H4 (cell line): ENCODE measurements around the gene NALCN. TPM values are rescaled to one million over a fixed set of nuclear protein-coding genes. Genes with fewer than 3 reads are reported as not detected.

Source experiments
- DNase-seq: peaks from one replicate; pipeline ENCODE4 v3.0.0-alpha.2; 2015; ENCODE audit warnings: low spot score
- total RNA-seq: library from RNA; depleted of rRNA; stranded (reverse); fragments of >200 nt; shearing (Covaris generic); gene quantifications from 2 replicates; pipeline ENCODE4 v1.2.3, GENCODE V29; 2014; rRNA removed

Gene NALCN
- 0.12 and 0.27 TPM in 2 replicates for total RNA-seq

DNA sequence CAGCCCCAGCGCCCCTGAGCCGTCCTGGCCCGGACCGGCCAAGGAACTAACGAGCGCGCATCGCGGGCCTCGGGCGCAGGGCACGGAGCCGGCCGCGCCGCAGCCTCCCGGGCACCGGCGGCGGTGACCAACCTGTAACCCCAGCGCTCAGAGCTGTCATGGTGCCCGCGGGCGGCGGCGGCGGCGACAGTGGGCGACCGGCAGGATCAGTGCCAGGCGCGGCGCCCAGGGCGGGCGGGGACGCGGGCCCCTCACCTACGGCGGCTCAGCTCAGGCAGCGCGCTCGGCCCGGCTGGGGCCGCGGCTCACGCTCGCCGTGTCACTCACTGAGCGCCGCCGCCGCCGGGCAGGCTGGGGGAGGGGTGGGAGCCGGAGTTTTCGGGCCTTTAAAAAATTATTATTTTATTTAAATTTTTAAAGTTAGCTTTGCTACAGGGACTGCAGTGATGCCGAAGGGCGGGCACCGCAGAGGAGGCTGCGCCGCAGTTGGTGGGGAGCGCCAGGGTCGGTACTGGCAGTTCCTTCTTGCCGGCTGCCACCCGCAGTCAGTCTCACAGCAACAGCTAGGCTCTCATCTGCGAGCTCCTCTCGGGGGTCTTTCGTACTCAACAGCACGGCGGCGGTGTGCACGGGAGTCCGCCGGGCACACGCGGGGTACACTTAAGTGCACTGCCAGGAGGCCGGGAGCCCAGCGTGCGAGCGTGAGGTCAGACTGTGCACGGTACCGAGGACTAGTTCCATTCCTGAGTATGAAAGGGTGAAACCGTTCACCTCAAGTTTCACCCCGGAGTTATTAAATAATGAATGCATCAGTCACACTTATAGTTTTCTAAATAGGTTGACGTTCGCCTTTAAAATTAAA, at the start of gene NALCN:
NALCN (minus strand) TSS at position 328 of the 862 bp plus-strand sequence. CDS start 17,382 bp downstream, outside the sequence.
- no peak for DNase-seq

DNA sequence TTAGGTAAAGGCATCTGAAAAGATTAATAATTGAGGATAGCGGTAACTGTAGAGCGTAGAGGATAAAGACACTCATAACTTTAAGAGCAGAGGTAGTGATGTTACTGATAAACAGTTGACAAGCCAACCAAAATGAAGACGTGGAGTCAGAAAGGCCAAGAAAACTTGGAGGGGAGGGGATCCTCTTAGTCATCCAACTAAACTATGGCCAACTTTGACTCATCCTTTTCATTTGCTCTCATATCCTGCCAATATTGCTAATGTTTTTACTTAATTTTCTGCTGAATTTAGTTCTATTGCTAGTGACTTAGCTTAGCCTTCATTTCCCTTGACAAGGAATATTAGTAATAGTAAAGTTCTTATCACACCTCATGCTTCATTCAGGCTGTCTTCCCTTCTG, 49.6 kb upstream of the NALCN start:
- DNase-seq, result no peak

GRCh38 chr13:101457176-101457575, 40.9 kb upstream of the NALCN start:
- DNase-seq, result no peak

GRCh38 chr13:101455863-101456262, 39.6 kb upstream of the NALCN start:
- DNase-seq, result peak; percentile 78

GRCh38 chr13:101454767-101455166, 38.5 kb upstream of the NALCN start:
- no peak for DNase-seq

DNA sequence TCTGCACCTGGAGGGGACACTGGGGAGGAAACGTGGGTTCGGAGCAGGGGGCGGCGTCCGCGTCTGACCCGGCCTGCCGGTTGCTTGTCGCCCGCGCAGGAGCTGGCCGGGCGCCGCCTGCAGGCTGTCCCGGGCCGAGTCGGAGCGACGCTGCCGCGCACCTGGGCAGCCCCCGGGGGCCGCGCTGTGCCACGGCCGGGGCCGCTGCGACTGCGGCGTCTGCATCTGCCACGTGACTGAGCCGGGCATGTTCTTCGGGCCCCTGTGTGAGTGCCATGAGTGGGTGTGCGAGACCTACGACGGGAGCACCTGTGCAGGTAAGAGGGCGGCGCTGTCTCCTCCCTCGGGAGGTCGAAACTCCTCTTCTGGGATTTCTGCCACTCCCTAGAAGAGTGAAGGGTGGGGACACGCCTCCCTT, 37.5 kb upstream of the NALCN start:
- DNase-seq, result no peak

GRCh38 chr13:101452519-101453485, 36.5 kb upstream of the NALCN start, which contains the start of gene ITGBL1:
TSS of gene ITGBL1 (plus strand) at chr13:101452675. CDS start at chr13:101452834, 159 bp downstream.
- no peak for DNase-seq

GRCh38 chr13:101451641-101452040, 35.3 kb upstream of the NALCN start:
- no peak for DNase-seq

GRCh38 chr13:101450749-101451130, 34.4 kb upstream of the NALCN start:
- DNase-seq, result no peak

DNA sequence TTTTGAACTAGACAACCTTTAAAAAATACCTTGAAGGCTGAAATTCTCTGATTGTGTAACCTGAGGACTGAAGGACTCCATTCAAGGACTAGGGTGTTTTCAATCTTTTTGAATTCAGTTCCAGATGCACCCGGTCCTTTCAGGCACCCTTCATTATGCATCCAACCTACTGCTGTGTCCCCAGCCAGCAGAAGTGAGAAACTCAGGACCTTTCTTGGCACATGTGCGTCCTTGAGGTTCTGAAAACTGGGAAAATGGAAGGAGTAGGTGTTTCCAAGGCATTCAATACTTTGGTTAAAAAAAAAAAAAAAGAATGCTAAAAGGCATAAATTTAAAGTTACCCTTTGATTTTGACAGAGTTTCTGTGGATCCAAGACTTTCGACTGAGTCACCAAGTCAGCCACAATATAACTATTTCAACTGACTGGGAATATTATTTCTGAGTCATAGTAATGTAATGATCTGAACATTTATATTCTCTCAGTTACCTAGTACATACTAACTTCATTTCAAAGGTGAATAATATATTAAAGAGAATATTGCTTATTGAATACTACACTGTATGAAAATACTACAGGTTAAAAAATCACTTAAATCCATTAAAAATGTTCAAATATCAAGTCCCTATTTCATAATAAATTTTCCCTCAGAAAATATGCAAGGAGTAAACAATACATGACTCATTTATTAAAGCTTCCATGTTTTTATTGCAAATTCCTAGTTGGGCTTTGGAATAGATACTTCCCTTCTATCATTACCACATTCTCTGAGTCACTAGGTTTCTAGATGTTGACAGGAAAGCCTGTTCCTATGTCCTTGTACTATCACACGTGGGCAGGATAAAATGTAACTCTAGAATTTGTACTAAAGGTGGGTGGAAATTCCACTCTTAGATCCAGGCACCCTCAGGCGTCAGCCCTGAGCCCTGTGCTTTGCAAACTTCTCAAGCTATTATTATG, 33.8 kb upstream of the NALCN start:
- DNase-seq, result peak; percentile 60

DNA sequence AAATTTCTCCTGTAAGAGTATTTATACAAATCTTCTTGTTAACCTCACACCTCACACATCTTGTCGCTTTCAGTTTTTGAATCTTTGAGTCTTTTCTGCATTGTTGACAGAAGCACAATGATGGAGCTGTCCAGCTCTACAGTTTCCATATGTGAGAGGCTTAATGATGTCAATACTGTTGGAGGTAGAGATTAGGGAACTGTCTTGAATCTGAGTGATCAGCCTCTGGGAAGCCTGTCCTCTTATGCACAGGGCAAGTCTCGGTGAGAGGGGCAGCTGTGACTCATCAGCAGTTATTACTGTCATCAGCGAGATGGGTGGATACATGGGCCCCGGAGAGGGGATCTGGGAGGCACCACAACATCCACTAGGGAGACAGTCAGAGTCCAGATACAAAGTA, 31.5 kb upstream of the NALCN start:
- DNase-seq, result no peak

GRCh38 chr13:101434486-101434885, 18.2 kb upstream of the NALCN start:
- no peak for DNase-seq

GRCh38 chr13:101433895-101434294, 17.6 kb upstream of the NALCN start:
- no peak for DNase-seq

DNA sequence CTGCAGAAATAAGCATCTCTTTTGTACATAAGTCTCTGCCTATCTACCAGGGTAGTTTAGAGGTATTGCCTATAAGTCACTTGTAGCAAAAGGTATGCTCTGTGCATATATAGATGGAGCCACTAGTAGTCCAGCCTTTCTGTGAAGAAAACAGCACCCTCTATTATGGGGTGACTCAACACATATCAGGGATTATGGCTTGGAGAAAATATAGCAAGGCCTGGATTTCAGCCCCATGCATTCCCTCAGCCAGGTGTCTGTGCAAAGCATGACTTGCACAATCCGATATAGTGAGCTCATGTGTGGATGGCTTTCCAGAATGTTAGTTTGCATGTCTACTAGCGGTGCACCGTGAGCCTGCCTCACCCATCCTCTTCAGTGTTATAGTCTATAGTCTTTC, 13.4 kb upstream of the NALCN start:
- no peak for DNase-seq

- DNase-seq, result no peak
Measured at GRCh38 chr13:101425623-101426022, 9.3 kb upstream of the NALCN start.

- no peak for DNase-seq
Measured at GRCh38 chr13:101425156-101425471, 8.8 kb upstream of the NALCN start.

GRCh38 chr13:101424381-101425155, 8.3 kb upstream of the NALCN start:
- no peak for DNase-seq

DNA sequence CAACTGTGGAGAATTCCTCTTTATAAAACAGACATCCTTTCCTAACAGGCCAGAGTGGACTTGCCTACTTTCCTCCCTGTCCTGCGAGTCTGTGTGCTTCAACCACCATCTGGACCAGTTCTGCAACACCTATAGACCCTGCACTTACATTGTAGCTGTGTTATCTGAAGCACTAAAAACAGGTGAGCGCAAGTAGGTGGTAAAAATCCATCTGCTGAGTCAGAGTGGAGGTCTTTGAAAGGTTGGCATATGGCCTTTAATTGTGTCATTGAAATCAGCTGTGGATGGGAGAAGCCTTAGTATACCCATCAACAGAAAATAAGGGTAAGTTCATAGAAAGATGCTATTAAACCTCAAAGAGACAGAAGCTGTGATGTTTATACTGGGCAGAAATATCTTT, 7.6 kb upstream of the NALCN start:
- DNase-seq, result no peak

DNA sequence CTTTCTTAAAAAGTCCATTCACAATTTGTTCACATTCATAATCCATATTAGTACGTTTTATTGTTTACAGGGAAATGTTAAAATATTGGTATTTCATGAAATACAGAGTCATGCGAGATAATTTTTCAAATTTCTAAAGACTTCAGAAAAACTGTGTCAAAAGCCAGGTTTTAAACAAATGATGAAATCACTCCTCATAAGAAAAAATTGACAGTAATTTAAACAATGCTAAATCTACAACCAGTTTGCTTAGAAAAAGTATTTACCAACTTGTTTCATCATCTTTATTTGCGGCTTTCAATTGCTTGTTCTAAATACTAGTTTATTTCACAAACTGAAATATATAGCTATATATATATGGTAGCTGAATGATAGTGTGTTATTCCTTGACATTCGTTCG, 1.2 kb upstream of the NALCN start:
- no peak for DNase-seq

DNA sequence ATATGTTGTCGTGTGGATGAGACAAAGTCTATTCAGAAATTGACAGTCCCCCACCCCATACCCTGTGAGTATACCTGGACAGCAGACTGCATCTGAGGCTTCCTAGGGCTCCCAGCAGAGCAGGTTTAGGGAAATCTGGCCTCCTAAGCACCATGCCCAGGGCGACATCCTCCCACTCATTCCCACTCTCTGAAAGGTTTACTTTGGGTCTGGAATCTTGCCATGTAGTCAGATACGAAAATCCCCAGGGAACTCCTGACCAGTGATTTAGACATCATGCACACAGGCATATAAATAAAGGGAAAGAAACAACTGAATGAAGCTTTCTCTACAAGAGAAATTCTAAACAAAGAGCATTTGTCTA, 717 bp upstream of the NALCN start:
- peak; percentile 36 for DNase-seq
